HCT116 (cell line): ENCODE data around the gene EPHA1. TPM values are rescaled to one million over a fixed set of nuclear protein-coding genes. Genes with fewer than 3 reads are reported as not detected.

Source experiments
- ATAC-seq: fragments of 200-7000 bp; cut with Tn5 transposase; 2 replicates; pipeline ENCODE4 v1.9.1; 2020; ENCODE audit warnings: mild to moderate bottlenecking, moderate library complexity
- BruUV-seq: library from RNA; stranded (reverse); fragments of 400-500 nt; replicated peaks from 2 replicates; lab custom pipeline; 2021; lab: Mats Ljungman, UMichigan
- CTCF ChIA-PET: fragments of 300-600 bp; sonication (Branson Sonifier 250); formaldehyde crosslinking; loops from one replicate; lab custom pipeline; 2021; ENCODE audit warnings: antibody characterized with exemption; lab: Charles Lee
- POLR2A ChIA-PET: fragments of 300-600, 350-600 bp; sonication (Branson Sonifier 250); formaldehyde crosslinking; loops from one replicate; lab custom pipeline; 2021; ENCODE audit warnings: antibody characterized with exemption; lab: Charles Lee
- RAD21 ChIA-PET, 2 experiments: fragments of 300-600 bp; sonication (Branson Sonifier 250); formaldehyde crosslinking; loops; one replicate each; lab custom pipeline; 2023; ENCODE audit warnings: low total read pairs in 2 of 2; ENCODE audit not compliant: uncharacterized antibody in 2 of 2, unreplicated experiment in 2 of 2, low non-redundant PET in 1 of 2; lab: Charles Lee
- DNase-seq: peaks from one replicate; pipeline ENCODE4 v3.0.0-alpha.2; 2010; ENCODE audit warnings: low read depth, low spot score
- H2AFZ ChIP-seq: fragments of 200-600 bp; shearing (Covaris generic), sonication (generic); 2 replicates; pipeline ENCODE4 v1.6.1; 2017; ENCODE audit warnings: low read depth, mixed run types, mixed read lengths, antibody characterized with exemption, low read length; ENCODE audit not compliant: poor library complexity, severe bottlenecking
- H3K27ac ChIP-seq: 2 replicates; pipeline ENCODE4 v1.5.1; 2012; ENCODE audit warnings: low read depth, low read length
- H3K27me3 ChIP-seq: fragments of 200-600 bp; sonication (generic); 2 replicates; pipeline ENCODE4 v1.6.1; 2016; ENCODE audit warnings: mixed run types, low read length, mixed read lengths; ENCODE audit not compliant: insufficient read depth
- H3K36me3 ChIP-seq, 2 experiments: fragments of 200-500 bp in 1 of 2; fragments of 200-600 bp in 1 of 2; sonication (Bioruptor generic) in 1 of 2; sonication (generic) in 1 of 2; 2 replicates each; pipeline versions ENCODE4 v1.5.1 to v1.6.1; 2014 to 2016; ENCODE audit warnings: low read length in 2 of 2, inconsistent platforms in 1 of 2, mixed read lengths in 1 of 2, mixed run types in 1 of 2; ENCODE audit not compliant: insufficient read depth in 2 of 2, control insufficient read depth in 1 of 2
- H3K4me1 ChIP-seq, 2 experiments: fragments of 200-600 bp in 1 of 2; sonication (generic) in 1 of 2; 2 replicates each; pipeline versions ENCODE4 v1.5.1 to v1.6.1; 2012 to 2017; ENCODE audit warnings: low read length in 2 of 2, inconsistent platforms in 1 of 2, mild to moderate bottlenecking in 1 of 2, mixed read lengths in 1 of 2, mixed run types in 1 of 2, moderate library complexity in 1 of 2; ENCODE audit not compliant: insufficient read depth in 2 of 2, control insufficient read depth in 1 of 2
- H3K4me2 ChIP-seq: fragments of 200-600 bp; sonication (generic); 2 replicates; pipeline ENCODE4 v1.6.1; 2017; ENCODE audit warnings: mixed run types, low read length, mixed read lengths
- H3K4me3 ChIP-seq, 2 experiments: fragments of 200-600 bp in 1 of 2; sonication (generic) in 1 of 2; replicated peaks in 1 of 2; 2 replicates each; pipeline ENCODE4 v1.5.1; 2011 to 2016; ENCODE audit warnings: low read length in 2 of 2, control low read depth in 1 of 2, low read depth in 1 of 2, mild to moderate bottlenecking in 1 of 2, mixed read lengths in 1 of 2, mixed run types in 1 of 2
- H3K79me2 ChIP-seq: fragments of 200-600 bp; sonication (generic); 2 replicates; pipeline ENCODE4 v1.6.1; 2017; ENCODE audit warnings: mild to moderate bottlenecking, mixed run types, low read length, moderate library complexity, mixed read lengths; ENCODE audit not compliant: insufficient read depth
- H3K9ac ChIP-seq: fragments of 200-600 bp; sonication (generic); 2 replicates; pipeline ENCODE4 v1.6.1; 2016; ENCODE audit warnings: low read length, mixed read lengths
- H3K9me2 ChIP-seq: fragments of 200-600 bp; sonication (generic), shearing (Covaris generic); 2 replicates; pipeline ENCODE4 v1.6.1; 2017; ENCODE audit warnings: mixed run types, mild to moderate bottlenecking, moderate library complexity; ENCODE audit not compliant: insufficient read depth
- H3K9me3 ChIP-seq, 2 experiments: fragments of 200-500 bp in 1 of 2; fragments of 200-600 bp in 1 of 2; sonication (Bioruptor generic) in 1 of 2; sonication (generic) in 1 of 2; 2 replicates each; pipeline ENCODE4 v1.6.1; 2014 to 2017; ENCODE audit warnings: low read length in 2 of 2, mixed read lengths in 2 of 2, inconsistent platforms in 1 of 2, low read depth in 1 of 2, mild to moderate bottlenecking in 1 of 2, mixed run types in 1 of 2, moderate library complexity in 1 of 2; ENCODE audit not compliant: control insufficient read depth in 1 of 2, insufficient read depth in 1 of 2
- H4K20me1 ChIP-seq: fragments of 200-600 bp; sonication (generic), shearing (Covaris generic); 2 replicates; pipeline ENCODE4 v1.6.1; 2017; ENCODE audit warnings: mixed run types, mild to moderate bottlenecking, moderate library complexity; ENCODE audit not compliant: insufficient read depth
- ATF3 ChIP-seq: IDR thresholded peaks from 2 replicates; pipeline ENCODE4 v1.6.1; 2012
- CBX3 ChIP-seq: IDR thresholded peaks from 2 replicates; pipeline ENCODE4 v1.6.1; 2012; ENCODE audit warnings: low read depth
- CEBPB ChIP-seq: IDR thresholded peaks from 2 replicates; pipeline ENCODE4 v1.6.1; 2012; ENCODE audit warnings: low read depth
- EGR1 ChIP-seq: IDR thresholded peaks from 2 replicates; pipeline ENCODE4 v1.6.1; 2012; ENCODE audit warnings: low read depth
- ELF1 ChIP-seq: IDR thresholded peaks from 2 replicates; pipeline ENCODE4 v1.6.1; 2012; ENCODE audit warnings: low read depth, borderline replicate concordance
- EZH2 ChIP-seq: fragments of 200-600 bp; sonication (generic); IDR thresholded peaks from 2 replicates; pipeline ENCODE4 v1.6.1; 2017; ENCODE audit warnings: antibody characterized with exemption, mixed run types
- EZH2phosphoT487 ChIP-seq: fragments of 200-600 bp; IDR thresholded peaks from 2 replicates; pipeline ENCODE4 v1.6.1; 2018; ENCODE audit warnings: antibody characterized with exemption, borderline replicate concordance
- FOSL1 ChIP-seq: IDR thresholded peaks from 2 replicates; pipeline ENCODE4 v1.6.1; 2012; ENCODE audit warnings: low read depth
- MAX ChIP-seq: IDR thresholded peaks from 2 replicates; pipeline ENCODE4 v1.6.1; 2012
- POLR2AphosphoS5 ChIP-seq: IDR thresholded peaks from 2 replicates; pipeline ENCODE4 v1.6.1; 2011; ENCODE audit warnings: mild to moderate bottlenecking, low read depth, low read length, moderate library complexity
- REST ChIP-seq: IDR thresholded peaks from 2 replicates; pipeline ENCODE4 v1.6.1; 2012; ENCODE audit warnings: low read depth
- SIN3A ChIP-seq: IDR thresholded peaks from 2 replicates; pipeline ENCODE4 v1.6.1; 2012; ENCODE audit warnings: low read depth
- SP1 ChIP-seq: IDR thresholded peaks from 2 replicates; pipeline ENCODE4 v1.6.1; 2012; ENCODE audit warnings: low read depth
- SRF ChIP-seq: IDR thresholded peaks from 2 replicates; pipeline ENCODE4 v1.6.1; 2012; ENCODE audit warnings: low read depth
- TCF7L2 ChIP-seq: IDR thresholded peaks from 2 replicates; pipeline ENCODE4 v1.7.0; 2011; ENCODE audit warnings: borderline replicate concordance, inconsistent platforms; ENCODE audit not compliant: insufficient read depth, insufficient read length; ENCODE audit errors: extremely low read depth
- YY1 ChIP-seq: IDR thresholded peaks from 2 replicates; pipeline ENCODE4 v1.6.1; 2011; ENCODE audit warnings: low read length, low read depth, moderate library complexity, mild to moderate bottlenecking; ENCODE audit not compliant: insufficient replicate concordance; ENCODE audit errors: extremely low read depth
- ZBTB33 ChIP-seq: IDR thresholded peaks from 2 replicates; pipeline ENCODE4 v1.6.1; 2011; ENCODE audit warnings: mild to moderate bottlenecking, low read length, moderate library complexity; ENCODE audit not compliant: insufficient replicate concordance; ENCODE audit errors: extremely low read depth
- ZFX ChIP-seq: fragments of 450-650 bp; IDR thresholded peaks from 2 replicates; pipeline ENCODE4 v1.6.1; 2017
- ZNF274 ChIP-seq: fragments of 200-500 bp; sonication (Bioruptor generic); IDR thresholded peaks from 2 replicates; pipeline ENCODE4 v1.6.1; 2014; ENCODE audit warnings: mild to moderate bottlenecking, low read depth, low read length, inconsistent platforms
- intact Hi-C: fragments of 100-400 bp; cut with micrococcal nuclease; formaldehyde crosslinking; loops from 2 replicates; pipeline ENCODE4 v1.10.0; 2022
- total RNA-seq: library from RNA; stranded (reverse); gene quantifications from one replicate; pipeline ENCODE4 v1.2.1, GENCODE V29; 2021; ENCODE audit not compliant: unreplicated experiment

EPHA1 gene
- total RNA-seq, 1 experiment from 2014 or later = 29.9 TPM

GRCh38 chr7:143345428-143345900 lies 63.2 kb downstream of the EPHA1 start:
- DNase-seq (peak; percentile 73), ATAC-seq (peak; percentile 99)
- POLR2A ChIA-PET = no interaction called here
- Histone ChIP-seq H2AFZ (peak overlapping the region; percentile 89), H3K4me3 (peak overlapping the region; percentile 38 to 51), H3K4me2 (peak overlapping the region; percentile 80), H3K36me3 (no peaks in the 10 kb centered on the region), H3K4me1 (peaks cover 4 to 14% of the 10 kb centered on the region in 2 experiments; a peak in 3 of 4 replicates), H4K20me1 (no peaks in the 10 kb centered on the region), H3K9me3 (no peaks in the 10 kb centered on the region), H3K27ac (no peak overlapping the region; the same call in 1 of the 2 replicates), H3K27me3 (no peaks in the 10 kb centered on the region), H3K9me2 (no peaks in the 10 kb centered on the region), H3K9ac (peak overlapping the region; percentile 40), H3K79me2 (no peaks in the 10 kb centered on the region)
- CTCF ChIA-PET = interaction anchor here (0.6 to 2.7 kb wide), 9 partner anchors 9 to 105 kb away, joined by 3 to 14 read pairs (median 3); no protein-coding TSS in a partner anchor
- intact Hi-C loops = loop anchor here (1.0 kb wide), 1 partner anchor 17 kb away; the partner anchor contains the start of gene FAM131B
- RAD21 ChIA-PET = interaction anchor here in 1 of 2 experiments (0.7 kb wide), 1 partner anchor 392 kb away, joined by 4 read pairs; no protein-coding TSS in a partner anchor
- no TSS peak for BruUV-seq
- TF ChIP-seq TCF7L2 (no peak), YY1 (peak; percentile 80), EZH2 (no peak), SRF (no peak), CEBPB (no peak), ELF1 (no peak), ZNF274 (no peak), CBX3 (peak; percentile 85; the same call in 1 of the 2 replicates), SIN3A (no peak), POLR2AphosphoS5 (peak; percentile 69), EGR1 (no peak), ATF3 (no peak), EZH2phosphoT487 (no peak), SP1 (no peak), ZFX (no peak), MAX (peak; percentile 81), REST (no peak), FOSL1 (no peak), ZBTB33 (no peak)
